Measurements from ENCODE around the gene GNAI1.

Gene GNAI1

DNA sequence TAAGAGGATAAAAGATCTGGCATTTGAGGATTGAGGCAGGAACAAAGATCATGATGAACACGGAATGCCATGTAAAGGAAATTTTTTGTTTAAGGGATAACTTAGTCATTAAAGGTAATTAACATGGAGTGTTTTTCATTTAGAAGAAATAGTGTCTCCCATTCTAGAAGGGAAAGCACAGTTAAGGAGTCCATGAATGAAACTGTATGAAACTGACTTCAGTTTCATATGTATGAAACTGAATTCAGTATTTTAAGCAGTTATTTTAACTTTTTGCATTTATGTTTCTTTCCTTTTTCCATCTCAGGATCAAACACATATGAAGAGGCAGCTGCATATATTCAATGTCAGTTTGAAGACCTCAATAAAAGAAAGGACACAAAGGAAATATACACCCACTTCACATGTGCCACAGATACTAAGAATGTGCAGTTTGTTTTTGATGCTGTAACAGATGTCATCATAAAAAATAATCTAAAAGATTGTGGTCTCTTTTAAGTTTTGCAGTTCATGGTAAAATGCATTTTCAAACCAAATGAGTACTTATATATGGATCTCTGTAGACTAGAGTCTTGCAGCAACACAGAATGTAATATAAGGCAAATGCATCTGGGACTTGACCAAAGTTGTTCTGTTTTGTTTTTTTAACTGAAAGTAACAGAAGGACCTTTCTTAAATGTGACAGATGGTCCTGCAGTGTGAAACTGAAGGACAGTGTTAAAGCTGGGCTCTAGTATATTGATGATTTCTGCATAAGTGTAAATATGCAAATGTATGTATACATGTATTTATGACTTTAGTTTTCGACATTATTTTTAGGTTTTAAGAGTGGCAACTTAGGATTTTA, 82.6 kb downstream of the GNAI1 start:
- no peaks in the 10 kb centered on the region for H3K27me3 ChIP-seq (replicated peaks; ENCODE audit: insufficient read depth, low read length)
- H4K20me1 ChIP-seq (ENCODE audit: insufficient read depth, low read length): no peaks in the 10 kb centered on the region
- DNase-seq: no peak
- no peak overlapping the region for H2AFZ ChIP-seq (ENCODE audit: low read length)
- no peaks in the 10 kb centered on the region for H3K9me2 ChIP-seq (replicated peaks; ENCODE audit: insufficient read depth, low read length)
- TF ChIP-seq, protein P1, sequence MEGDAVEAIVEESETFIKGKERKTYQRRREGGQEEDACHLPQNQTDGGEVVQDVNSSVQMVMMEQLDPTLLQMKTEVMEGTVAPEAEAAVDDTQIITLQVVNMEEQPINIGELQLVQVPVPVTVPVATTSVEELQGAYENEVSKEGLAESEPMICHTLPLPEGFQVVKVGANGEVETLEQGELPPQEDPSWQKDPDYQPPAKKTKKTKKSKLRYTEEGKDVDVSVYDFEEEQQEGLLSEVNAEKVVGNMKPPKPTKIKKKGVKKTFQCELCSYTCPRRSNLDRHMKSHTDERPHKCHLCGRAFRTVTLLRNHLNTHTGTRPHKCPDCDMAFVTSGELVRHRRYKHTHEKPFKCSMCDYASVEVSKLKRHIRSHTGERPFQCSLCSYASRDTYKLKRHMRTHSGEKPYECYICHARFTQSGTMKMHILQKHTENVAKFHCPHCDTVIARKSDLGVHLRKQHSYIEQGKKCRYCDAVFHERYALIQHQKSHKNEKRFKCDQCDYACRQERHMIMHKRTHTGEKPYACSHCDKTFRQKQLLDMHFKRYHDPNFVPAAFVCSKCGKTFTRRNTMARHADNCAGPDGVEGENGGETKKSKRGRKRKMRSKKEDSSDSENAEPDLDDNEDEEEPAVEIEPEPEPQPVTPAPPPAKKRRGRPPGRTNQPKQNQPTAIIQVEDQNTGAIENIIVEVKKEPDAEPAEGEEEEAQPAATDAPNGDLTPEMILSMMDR (IDR thresholded peaks at IDR 0.05; ENCODE audit: low read length): no peak
- no peak for TF ChIP-seq EZH2phosphoT487 (IDR thresholded peaks at IDR 0.05; ENCODE audit: low read length)
- no peak for TF ChIP-seq EZH2 (optimal IDR thresholded peaks at IDR 0.05; ENCODE audit: low read depth, low read length)
- no peaks in the 10 kb centered on the region; the same call in 1 of the 2 replicates for H3K36me3 ChIP-seq (replicated peaks; ENCODE audit: insufficient read depth, low read length)
- H3K4me3 ChIP-seq (ENCODE audit: low read length): no peak overlapping the region
- H3K79me2 ChIP-seq (ENCODE audit: low read length): no peaks in the 10 kb centered on the region
- peaks cover 7% of the 10 kb centered on the region; the same call in 1 of the 2 replicates for H3F3A ChIP-seq (ENCODE audit: insufficient read depth, low read length)
- no peak overlapping the region for H3K4me2 ChIP-seq (ENCODE audit: low read depth, low read length)
- H3K27ac ChIP-seq (ENCODE audit: low read length): no peak overlapping the region
- H3K4me1 ChIP-seq (ENCODE audit: low read length): peaks cover 12% of the 10 kb centered on the region; the same call in 1 of the 2 replicates
- H3K9ac ChIP-seq (ENCODE audit: low read length): no peak overlapping the region
- no peaks in the 10 kb centered on the region for H3K9me3 ChIP-seq (replicated peaks; ENCODE audit: insufficient read depth, low read length)

DNA sequence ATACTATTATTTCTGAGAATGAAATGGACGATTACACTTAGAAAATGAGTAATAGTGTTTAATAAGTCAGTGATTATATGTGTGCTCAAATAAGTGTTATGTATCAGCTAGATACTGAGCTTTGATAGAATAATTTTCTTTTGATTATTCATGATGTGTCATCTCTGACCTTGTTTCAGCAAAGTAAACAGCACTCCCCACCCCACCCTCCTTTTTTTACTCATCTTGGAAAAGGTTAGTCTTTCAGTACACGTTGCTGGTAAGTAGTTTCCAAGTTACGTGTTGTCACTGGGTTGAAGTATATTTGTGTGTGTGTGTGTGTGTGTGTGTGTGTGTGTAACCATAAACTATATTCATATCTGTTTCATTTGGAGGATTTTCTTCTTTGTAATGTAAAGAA, 84.1 kb downstream of the GNAI1 start:
- H3K9me2 ChIP-seq (replicated peaks; ENCODE audit: insufficient read depth, low read length): no peaks in the 10 kb centered on the region
- no peak overlapping the region for H3K9ac ChIP-seq (ENCODE audit: low read length)
- no peak overlapping the region for H3K4me2 ChIP-seq (ENCODE audit: low read depth, low read length)
- H3K9me3 ChIP-seq (replicated peaks; ENCODE audit: insufficient read depth, low read length): no peaks in the 10 kb centered on the region
- H3K36me3 ChIP-seq (replicated peaks; ENCODE audit: insufficient read depth, low read length): no peaks in the 10 kb centered on the region; the same call in 1 of the 2 replicates
- DNase-seq: no peak
- H3K27ac ChIP-seq (ENCODE audit: low read length): no peak overlapping the region
- no peak overlapping the region for H2AFZ ChIP-seq (ENCODE audit: low read length)
- H3K4me3 ChIP-seq (ENCODE audit: low read length): no peak overlapping the region
- peaks cover 7% of the 10 kb centered on the region; the same call in 1 of the 2 replicates for H3F3A ChIP-seq (ENCODE audit: insufficient read depth, low read length)
- H4K20me1 ChIP-seq (ENCODE audit: insufficient read depth, low read length): no peaks in the 10 kb centered on the region
- no peaks in the 10 kb centered on the region for H3K27me3 ChIP-seq (replicated peaks; ENCODE audit: insufficient read depth, low read length)
- TF ChIP-seq EZH2phosphoT487 (IDR thresholded peaks at IDR 0.05; ENCODE audit: low read length): no peak
- no peak for TF ChIP-seq EZH2 (optimal IDR thresholded peaks at IDR 0.05; ENCODE audit: low read depth, low read length)
- TF ChIP-seq, protein P1 (IDR thresholded peaks at IDR 0.05; ENCODE audit: low read length): no peak
- peaks cover 12% of the 10 kb centered on the region; the same call in 1 of the 2 replicates for H3K4me1 ChIP-seq (ENCODE audit: low read length)
- no peaks in the 10 kb centered on the region for H3K79me2 ChIP-seq (ENCODE audit: low read length)

GRCh38 chr7:80220022-80220634, 85.5 kb downstream of the GNAI1 start:
- no peaks in the 10 kb centered on the region for H4K20me1 ChIP-seq (ENCODE audit: insufficient read depth, low read length)
- TF ChIP-seq, protein P1 (IDR thresholded peaks at IDR 0.05; ENCODE audit: low read length): no peak
- TF ChIP-seq EZH2 (optimal IDR thresholded peaks at IDR 0.05; ENCODE audit: low read depth, low read length) (no peak), EZH2phosphoT487 (IDR thresholded peaks at IDR 0.05; ENCODE audit: low read length) (no peak)
- H3K4me3 ChIP-seq (ENCODE audit: low read length): no peak overlapping the region
- H3K4me1 ChIP-seq (ENCODE audit: low read length): peaks cover 12% of the 10 kb centered on the region; the same call in 1 of the 2 replicates
- H3K27ac ChIP-seq (ENCODE audit: low read length): no peak overlapping the region
- no peak for DNase-seq
- no peak overlapping the region for H3K9ac ChIP-seq (ENCODE audit: low read length)
- H3K9me2 ChIP-seq (replicated peaks; ENCODE audit: insufficient read depth, low read length): no peaks in the 10 kb centered on the region
- no peak overlapping the region for H3K4me2 ChIP-seq (ENCODE audit: low read depth, low read length)
- H3K27me3 ChIP-seq (replicated peaks; ENCODE audit: insufficient read depth, low read length): no peaks in the 10 kb centered on the region
- H3F3A ChIP-seq (ENCODE audit: insufficient read depth, low read length): peaks cover 7% of the 10 kb centered on the region; the same call in 1 of the 2 replicates
- no peaks in the 10 kb centered on the region for H3K9me3 ChIP-seq (replicated peaks; ENCODE audit: insufficient read depth, low read length)
- H3K36me3 ChIP-seq (replicated peaks; ENCODE audit: insufficient read depth, low read length): no peaks in the 10 kb centered on the region
- no peak overlapping the region for H2AFZ ChIP-seq (ENCODE audit: low read length)
- no peaks in the 10 kb centered on the region for H3K79me2 ChIP-seq (ENCODE audit: low read length)
